Mucosa of rectum (tissue), 2 donors: ENCODE results near the gene LBR.

Experiments
- H3K27ac ChIP-seq, 2 donors: one replicate each; pipeline ENCODE4 v1.7.0; 2013; ENCODE audit warnings: inconsistent platforms in 2 of 2, low read depth in 2 of 2, low read length in 2 of 2
- H3K27me3 ChIP-seq, 2 donors: one replicate each; pipeline ENCODE4 v1.7.0; 2013; ENCODE audit warnings: low read length in 2 of 2; ENCODE audit not compliant: control insufficient read depth in 2 of 2, insufficient read depth in 2 of 2
- H3K36me3 ChIP-seq, 2 donors: one replicate each; pipeline ENCODE4 v1.7.0; 2013; ENCODE audit warnings: low read length in 2 of 2; ENCODE audit not compliant: control insufficient read depth in 2 of 2, insufficient read depth in 2 of 2
- H3K4me1 ChIP-seq, 2 donors: one replicate each; pipeline ENCODE4 v1.7.0; 2013; ENCODE audit warnings: low read length in 2 of 2, mild to moderate bottlenecking in 1 of 2; ENCODE audit not compliant: control insufficient read depth in 2 of 2, insufficient read depth in 2 of 2
- H3K4me3 ChIP-seq, 2 donors: one replicate each; pipeline ENCODE4 v1.7.0; 2013; ENCODE audit warnings: low read length in 2 of 2
- H3K9ac ChIP-seq, 2 donors: one replicate each; pipeline ENCODE4 v1.7.0; 2013; ENCODE audit warnings: low read length in 2 of 2, low read depth in 1 of 2, mild to moderate bottlenecking in 1 of 2
- H3K9me3 ChIP-seq, 2 donors: one replicate each; pipeline ENCODE4 v1.7.0; 2013; ENCODE audit warnings: low read length in 2 of 2; ENCODE audit not compliant: control insufficient read depth in 2 of 2
- donor health status: healthy.
- donor health status: Normal muscosa, but diverticular disease.

Gene LBR

DNA sequence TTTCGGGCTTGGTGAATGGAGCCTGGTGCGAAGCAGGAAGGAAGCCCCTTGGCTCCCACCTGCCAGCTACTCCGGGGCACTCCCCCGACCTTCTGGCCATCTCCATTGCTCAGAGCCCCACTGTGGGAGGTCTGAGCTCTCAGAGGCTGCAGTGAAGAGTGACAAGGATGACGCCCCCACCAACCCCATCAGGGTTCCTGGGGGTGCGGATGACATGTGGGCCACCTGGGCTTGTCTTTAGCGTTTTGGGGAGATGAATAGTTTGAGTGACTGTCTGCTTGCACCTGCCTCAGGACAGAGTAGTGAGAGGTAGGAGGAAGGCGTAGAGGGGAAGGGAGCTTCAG lies 43.2 kb upstream of the LBR start:
- Histone ChIP-seq H3K9ac (no peak overlapping the region), H3K9me3 (no peaks in the 10 kb centered on the region), H3K27me3 (no peaks in the 10 kb centered on the region), H3K27ac (no peak overlapping the region), H3K4me1 (peaks cover 9 to 19% of the 10 kb centered on the region in 2 donors), H3K36me3 (no peaks in the 10 kb centered on the region), H3K4me3 (no peak overlapping the region)

DNA sequence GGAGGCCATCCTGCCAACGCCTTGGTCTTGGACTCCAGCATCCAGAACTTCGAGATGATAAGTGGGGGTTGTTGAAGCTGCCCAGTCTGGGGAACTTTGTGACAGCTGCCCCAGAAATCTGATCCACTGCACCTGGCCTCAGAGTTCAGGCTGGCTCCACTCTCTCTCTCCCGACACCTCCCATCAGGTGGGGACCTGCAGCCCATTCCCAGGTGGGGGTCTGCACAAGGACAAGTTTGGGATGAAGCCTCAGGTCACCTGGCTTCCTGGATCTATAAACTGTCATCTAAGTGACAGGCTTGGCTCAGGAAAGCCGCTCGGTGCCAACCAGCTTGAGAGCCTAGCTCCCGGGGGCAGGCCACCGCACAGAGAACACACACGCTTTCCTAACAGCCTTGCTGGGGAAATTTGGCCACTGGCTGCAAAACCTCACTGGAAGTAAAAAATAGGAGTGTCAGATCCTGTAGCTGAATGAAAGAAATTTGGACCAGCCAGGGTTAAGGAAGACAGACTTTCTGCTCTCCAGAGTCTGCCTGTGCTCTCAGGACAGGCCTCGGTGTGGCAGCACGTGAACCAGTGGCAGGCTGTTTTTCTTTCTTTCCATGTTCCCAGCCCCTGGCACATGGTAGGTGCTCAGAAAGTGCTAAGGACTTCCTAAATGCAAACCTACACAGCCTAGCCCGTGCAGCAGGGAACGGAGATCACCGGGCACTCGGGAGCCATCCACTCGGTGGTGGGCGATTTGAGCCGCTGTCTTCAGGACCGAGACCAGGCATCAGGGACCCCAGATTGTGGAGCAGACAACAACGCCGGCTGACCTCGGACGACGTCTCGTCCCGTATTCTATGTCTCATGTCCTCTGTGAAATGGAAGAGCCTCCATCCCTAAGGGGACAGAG lies 42.6 kb upstream of the LBR start:
- no peak overlapping the region for H3K4me3 ChIP-seq
- no peaks in the 10 kb centered on the region for H3K36me3 ChIP-seq
- H3K27ac ChIP-seq, result no peak overlapping the region
- H3K27me3 ChIP-seq, result no peaks in the 10 kb centered on the region
- no peaks in the 10 kb centered on the region for H3K9me3 ChIP-seq
- peaks cover 9 to 22% of the 10 kb centered on the region in 2 donors for H3K4me1 ChIP-seq
- H3K9ac ChIP-seq, result no peak overlapping the region

GRCh38 chr1:225469051-225469450 lies 41.2 kb upstream of the LBR start:
- H3K27me3 ChIP-seq, result no peaks in the 10 kb centered on the region
- H3K9me3 ChIP-seq, result no peaks in the 10 kb centered on the region
- no peak overlapping the region for H3K9ac ChIP-seq
- no peaks in the 10 kb centered on the region for H3K36me3 ChIP-seq
- no peak overlapping the region for H3K4me3 ChIP-seq
- peaks cover 0 to 17% of the 10 kb centered on the region in 2 donors for H3K4me1 ChIP-seq
- no peak overlapping the region for H3K27ac ChIP-seq

- Histone ChIP-seq H3K9me3 (no peaks in the 10 kb centered on the region), H3K36me3 (no peaks in the 10 kb centered on the region), H3K27ac (peak overlapping the region; percentile 1 to 95), H3K4me3 (peak overlapping the region in 1 of 2 donors; percentile 75), H3K4me1 (peaks cover 2 to 23% of the 10 kb centered on the region in 2 donors), H3K9ac (peak overlapping the region; percentile 58 to 63), H3K27me3 (no peaks in the 10 kb centered on the region)
These were observed 40.6 kb upstream of the LBR start for GRCh38 chr1:225468270-225469020.

DNA sequence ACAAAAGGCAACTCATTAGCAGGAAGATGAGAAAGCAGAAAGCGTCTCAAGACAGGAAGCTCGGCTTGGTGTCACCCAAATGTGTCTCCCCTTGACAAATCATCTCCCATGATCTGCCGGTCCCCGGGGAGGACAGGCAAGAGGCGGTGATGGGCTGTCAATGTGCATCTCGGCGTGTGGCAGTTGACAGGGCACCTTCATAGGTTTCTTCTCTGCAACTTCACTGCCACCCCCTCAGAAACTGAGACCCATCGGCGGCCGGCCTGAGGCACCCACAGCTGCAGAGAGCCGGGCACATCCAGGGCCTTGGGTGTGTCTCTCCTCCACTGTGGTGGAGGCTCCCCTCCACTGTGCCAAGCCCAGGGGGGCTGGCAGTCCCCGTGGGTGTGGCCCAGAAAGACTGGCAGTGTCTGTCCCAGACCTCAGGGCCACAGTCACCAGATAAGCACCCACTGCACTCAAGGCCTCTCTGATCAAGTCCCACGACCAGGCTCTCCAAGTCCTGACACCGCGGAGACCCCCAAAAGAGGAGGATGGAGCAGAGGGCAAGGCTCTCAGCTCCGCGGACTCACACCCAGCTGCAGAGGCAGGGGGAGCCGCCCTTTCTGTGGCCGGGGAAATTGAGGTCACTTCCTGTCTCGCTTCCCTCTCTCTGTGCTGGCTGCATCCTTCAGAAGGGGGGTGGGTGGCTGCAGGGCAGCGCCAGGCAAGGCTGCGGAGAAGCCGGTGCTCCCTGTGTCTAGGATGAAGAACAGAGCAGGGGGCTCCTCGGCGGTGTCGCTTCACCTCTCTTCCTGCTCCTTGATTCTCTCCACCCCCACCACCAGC lies 39.6 kb upstream of the LBR start:
- peaks cover 10 to 29% of the 10 kb centered on the region in 2 donors for H3K4me1 ChIP-seq
- H3K36me3 ChIP-seq, result no peaks in the 10 kb centered on the region
- H3K9me3 ChIP-seq, result no peaks in the 10 kb centered on the region
- H3K27ac ChIP-seq, result peak overlapping the region; percentile 75 to 95
- peak overlapping the region; percentile 58 to 63 for H3K9ac ChIP-seq
- peak overlapping the region; percentile 37 to 75 for H3K4me3 ChIP-seq
- no peaks in the 10 kb centered on the region for H3K27me3 ChIP-seq

GRCh38 chr1:225466848-225467192 lies 39.0 kb upstream of the LBR start:
- Histone ChIP-seq H3K9me3 (no peaks in the 10 kb centered on the region), H3K27ac (peak overlapping the region in 1 of 2 donors; percentile 95), H3K4me3 (peak overlapping the region in 1 of 2 donors; percentile 75), H3K9ac (peak overlapping the region in 1 of 2 donors; percentile 63), H3K27me3 (no peaks in the 10 kb centered on the region), H3K36me3 (no peaks in the 10 kb centered on the region), H3K4me1 (peaks cover 10 to 29% of the 10 kb centered on the region in 2 donors)

- Histone ChIP-seq H3K9me3 (no peaks in the 10 kb centered on the region), H3K36me3 (no peaks in the 10 kb centered on the region), H3K27me3 (no peaks in the 10 kb centered on the region), H3K4me1 (peaks cover 10 to 30% of the 10 kb centered on the region in 2 donors), H3K9ac (no peak overlapping the region), H3K4me3 (no peak overlapping the region), H3K27ac (peak overlapping the region in 1 of 2 donors; percentile 1)
These were observed 38.1 kb upstream of the LBR start for GRCh38 chr1:225465793-225466517.

DNA sequence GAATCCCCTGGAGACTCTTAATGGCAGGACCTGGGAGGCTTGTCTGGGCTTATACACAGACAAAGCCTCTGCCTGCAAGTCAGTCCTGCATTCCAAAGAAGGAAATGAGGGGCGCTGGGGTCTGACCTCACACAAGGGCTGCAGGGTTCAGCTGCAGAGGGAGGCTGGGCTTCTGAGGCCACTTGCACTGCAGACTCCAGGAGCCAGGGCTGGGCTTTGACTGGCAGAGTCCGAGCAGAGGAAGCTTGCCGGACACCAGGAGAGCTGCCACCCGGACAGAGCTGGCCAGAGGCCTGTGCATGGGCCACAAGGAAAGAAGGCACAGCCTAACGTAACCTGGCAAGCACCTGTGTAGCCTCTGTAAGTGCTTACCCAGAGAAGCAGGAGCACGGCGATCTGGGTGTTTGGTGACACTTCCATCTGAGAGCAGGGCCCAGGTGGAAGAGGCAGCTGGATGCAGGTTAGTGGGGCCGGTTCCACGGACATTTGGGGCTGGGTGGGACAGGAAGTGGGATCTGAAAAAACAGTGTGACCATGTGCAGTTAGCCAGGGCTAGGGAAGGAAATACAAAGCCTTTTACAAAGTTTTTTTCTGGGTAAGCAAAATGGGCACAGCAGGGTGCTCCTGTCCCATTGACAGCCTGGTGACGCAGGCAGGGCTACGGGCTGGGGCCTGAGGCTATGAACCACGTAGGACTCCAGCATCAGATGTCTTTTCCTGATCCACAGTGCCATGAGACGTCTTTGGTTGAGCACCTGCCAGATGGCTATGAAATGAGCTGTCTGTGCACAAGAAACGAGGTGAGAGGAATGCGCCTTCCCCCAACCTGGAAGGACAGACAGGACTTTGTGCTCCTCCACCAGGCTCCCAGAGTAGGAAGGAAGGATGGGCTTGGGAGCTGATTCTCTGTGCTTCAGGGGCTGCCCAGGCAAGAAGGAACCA lies 37.3 kb upstream of the LBR start:
- peaks cover 10 to 33% of the 10 kb centered on the region in 2 donors for H3K4me1 ChIP-seq

More for the DNA sequence above, 37.3 kb upstream of the LBR start:
- H3K27ac ChIP-seq, result peak overlapping the region in 1 of 2 donors; percentile 1
- no peaks in the 10 kb centered on the region for H3K36me3 ChIP-seq
- H3K4me3 ChIP-seq, result no peak overlapping the region
- no peak overlapping the region for H3K9ac ChIP-seq
- H3K9me3 ChIP-seq, result no peaks in the 10 kb centered on the region
- H3K27me3 ChIP-seq, result no peaks in the 10 kb centered on the region
